GM04503 (cell line): ENCODE results near the gene CGB8.
"Not testable (repeated sequence)": the region's sequence is repeated elsewhere in the genome, so short reads cannot be mapped to it uniquely, and the experiment has no call there.

ENCODE experiments used
- DNase-seq: peaks from one replicate; pipeline ENCODE4 v3.0.0-alpha.2; 2012; ENCODE audit warnings: low read depth

The CGB8 gene

DNA sequence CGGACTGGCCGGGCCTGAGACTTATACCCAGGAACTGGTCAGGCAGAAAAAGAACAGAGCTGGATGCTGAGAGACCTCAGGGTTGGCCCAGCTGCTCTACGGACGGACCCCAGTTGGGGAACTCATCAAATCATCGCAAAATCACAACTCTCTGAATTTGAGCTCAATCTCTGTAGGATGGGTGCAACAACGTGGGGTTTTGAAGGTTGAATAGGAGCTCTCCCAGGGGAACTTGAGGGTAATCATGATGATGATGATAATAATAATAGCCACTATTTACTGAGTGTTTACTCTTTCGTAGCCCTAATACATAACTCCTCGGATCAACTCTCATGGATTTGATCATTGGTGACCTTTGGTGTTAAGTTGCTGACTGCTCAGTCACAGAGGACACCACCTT, 18.6 kb downstream of the CGB8 start:
- DNase-seq = not testable (repeated sequence)

- not testable (repeated sequence) for DNase-seq
Observed at GRCh38 chr19:49029749-49030148, 19.2 kb downstream of the CGB8 start.

GRCh38 chr19:49028686-49029085, 20.2 kb downstream of the CGB8 start:
- not testable (repeated sequence) for DNase-seq

DNA sequence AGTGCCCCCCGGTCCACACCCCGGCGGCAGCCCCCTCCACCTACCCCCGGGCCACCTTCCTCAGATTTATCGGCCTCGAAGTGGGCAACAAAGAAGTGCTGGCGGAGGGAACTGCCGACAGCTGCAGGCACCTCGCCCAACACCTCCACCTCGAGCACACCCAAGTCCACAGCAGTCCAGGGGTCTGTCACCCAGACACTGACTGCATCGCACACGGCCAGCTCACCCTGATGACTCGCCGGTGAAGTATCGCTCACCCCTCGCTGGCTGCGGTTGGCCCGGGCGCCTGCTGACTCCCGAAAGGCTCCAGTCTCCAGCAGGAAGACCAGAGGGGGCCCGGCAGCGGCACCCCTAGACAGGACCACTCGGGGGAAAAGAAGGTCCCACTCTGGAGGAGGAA, 23.3 kb downstream of the CGB8 start:
- DNase-seq = not testable (repeated sequence)

- not testable (repeated sequence) for DNase-seq
Observed at GRCh38 chr19:49025088-49025487, 23.8 kb downstream of the CGB8 start.

- DNase-seq = not testable (repeated sequence)
Observed at GRCh38 chr19:49024233-49024632, 24.7 kb downstream of the CGB8 start, which contains the start of gene CGB3. Gene CGB3, minus strand, starts transcription at chr19:49024333. Its CDS starts 362 bp downstream, at chr19:49023971.

- no peak for DNase-seq
Observed at GRCh38 chr19:49022116-49022515, 26.8 kb downstream of the CGB8 start.

GRCh38 chr19:49020931-49021895, 27.7 kb downstream of the CGB8 start:
- DNase-seq = no peak

DNA sequence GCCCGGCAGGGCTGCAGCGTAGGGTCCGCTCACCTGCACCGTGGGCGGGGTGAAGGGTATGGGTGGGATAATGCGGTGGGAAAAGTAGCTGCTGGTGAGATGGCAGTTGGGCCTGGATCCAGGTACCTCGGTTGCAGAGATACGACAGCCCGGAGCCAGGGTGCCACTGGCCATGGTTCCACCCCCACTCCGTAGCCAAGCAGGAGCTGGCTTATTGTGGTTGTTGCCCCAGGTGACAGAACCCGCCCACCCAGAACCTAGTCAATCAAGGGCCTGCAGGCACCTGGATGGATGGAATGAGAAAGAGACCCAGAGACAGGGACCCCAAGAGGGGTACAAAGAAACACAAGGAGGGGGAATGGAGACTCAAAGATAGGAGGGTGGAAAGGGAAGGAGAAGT, 28.6 kb downstream of the CGB8 start:
- DNase-seq = no peak

DNA sequence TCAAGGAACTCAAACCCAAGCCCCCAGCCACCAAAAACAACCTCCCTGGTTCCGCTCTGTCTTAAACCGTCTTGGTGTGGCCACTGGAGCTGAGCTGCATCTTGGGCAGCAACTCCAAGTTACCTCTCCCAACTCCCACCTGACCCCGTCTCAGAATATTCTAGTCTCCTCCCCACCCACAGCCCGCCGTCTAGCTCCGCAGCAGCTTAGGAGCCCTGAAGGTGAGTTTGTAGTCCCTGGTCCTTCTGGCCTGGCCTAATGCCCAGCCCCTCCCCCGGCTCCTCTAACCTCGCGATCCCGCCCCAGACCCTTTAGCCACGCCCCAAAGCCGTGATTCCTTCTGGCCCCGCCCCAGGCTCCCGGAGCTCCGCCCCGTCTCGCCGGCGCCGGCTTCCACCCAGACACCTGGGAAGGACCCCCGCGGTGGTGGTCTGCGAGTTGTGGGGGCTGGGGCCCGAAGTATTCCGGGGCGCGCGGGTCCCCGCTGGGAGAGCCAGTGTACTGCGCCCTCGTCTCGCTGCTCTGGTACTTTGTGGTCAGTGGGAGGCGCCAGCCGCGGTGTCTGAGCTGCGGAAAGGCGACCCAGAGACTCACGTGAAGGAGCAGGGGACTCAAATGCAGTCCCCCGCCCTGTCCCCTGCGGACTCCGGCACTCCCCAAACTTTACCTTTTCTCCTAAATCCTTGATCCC, 29.5 kb downstream of the CGB8 start:
- no peak for DNase-seq

- DNase-seq = not testable (repeated sequence)
Observed at GRCh38 chr19:49018388-49019241, 30.3 kb downstream of the CGB8 start.

GRCh38 chr19:49017666-49018351, 31.1 kb downstream of the CGB8 start:
- no peak for DNase-seq

DNA sequence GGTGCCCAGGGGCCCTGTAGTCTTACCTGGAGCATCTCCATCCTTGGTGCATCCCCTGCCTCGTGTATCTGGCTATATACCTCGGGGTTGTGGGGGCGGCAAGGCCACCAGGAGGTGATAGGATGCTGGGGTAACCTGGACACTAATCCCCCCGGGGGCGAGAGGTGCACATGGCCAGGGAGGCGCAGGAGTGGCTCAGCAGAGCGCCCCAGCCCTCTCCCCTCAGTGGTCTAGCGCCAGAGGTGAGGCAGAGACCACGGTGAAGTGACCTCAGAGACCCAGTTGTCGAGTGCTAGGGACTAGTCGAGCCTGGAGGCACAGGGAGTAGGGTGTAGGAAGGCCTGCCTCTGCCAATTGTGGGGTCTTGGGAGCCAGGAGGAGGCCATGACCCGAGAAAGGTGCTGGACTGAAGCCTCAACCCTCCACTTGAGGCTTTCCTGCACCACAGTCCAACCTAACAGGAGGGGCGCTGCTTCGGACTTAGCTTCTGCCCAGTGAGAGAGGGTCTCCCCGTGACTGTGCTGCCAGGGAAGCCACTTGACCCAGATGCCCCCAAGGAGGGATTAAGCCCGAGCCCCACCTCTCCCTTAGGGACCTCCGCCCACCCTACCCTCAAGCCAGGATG, 31.8 kb downstream of the CGB8 start, which contains the start of gene LHB:
Gene LHB, minus strand, starts transcription at position 51 of the 625 bp plus-strand sequence. Its CDS starts 10 bp downstream, at position 41.
- no peak for DNase-seq

DNA sequence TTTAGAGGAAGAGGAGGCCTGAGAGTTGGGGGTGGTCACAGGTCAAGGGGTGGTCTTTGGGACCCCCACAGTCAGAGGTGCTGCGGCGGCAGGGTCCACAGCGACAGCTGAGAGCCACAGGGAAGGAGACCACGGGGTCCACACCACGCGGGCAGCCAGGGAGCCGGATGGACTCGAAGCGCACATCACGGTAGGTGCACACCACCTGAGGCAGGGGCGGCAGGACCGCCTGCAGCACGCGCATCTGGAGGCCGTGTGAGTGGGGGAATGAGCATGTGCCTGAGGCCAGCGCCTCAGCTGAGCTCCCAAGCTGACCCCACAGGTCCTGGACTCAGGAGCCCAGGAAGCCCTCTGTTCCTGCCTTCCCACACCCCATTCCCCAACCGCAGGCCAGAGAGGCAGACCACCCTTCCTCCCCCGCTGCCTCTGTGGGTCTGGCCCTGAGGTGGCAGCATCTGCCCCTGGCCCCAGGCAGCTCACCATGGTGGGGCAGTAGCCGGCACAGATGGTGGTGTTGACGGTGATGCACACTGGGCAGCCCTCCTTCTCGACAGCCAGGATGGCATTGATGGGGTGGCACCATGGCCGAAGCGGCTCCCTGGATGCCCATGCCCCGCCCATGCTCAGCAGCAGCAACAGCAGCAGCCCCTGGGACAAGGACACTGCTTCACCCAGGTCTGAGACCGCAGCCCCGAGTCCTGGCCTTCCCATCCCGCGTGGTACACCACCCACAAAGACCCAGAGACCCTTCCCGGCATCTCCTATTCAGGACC, 32.7 kb downstream of the CGB8 start:
- no peak for DNase-seq

DNA sequence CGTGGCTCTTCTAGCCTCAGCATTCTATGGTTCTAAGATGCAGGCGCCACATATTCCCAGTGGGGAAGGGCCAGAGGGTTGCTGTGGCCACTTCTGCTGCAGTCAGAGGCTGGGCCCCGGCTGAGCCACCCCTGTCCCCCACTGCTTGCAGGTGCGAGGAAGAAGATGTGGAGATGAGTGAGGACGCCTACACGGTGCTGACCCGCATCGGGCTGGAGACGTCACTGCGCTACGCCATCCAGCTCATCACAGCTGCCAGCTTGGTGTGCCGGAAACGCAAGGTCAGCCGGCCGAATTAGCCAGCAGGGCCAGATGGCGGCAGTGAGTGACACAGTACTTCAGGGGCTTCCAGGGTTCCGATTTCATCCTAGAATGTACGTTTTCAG, 34.0 kb downstream of the CGB8 start:
- DNase-seq = no peak

GRCh38 chr19:49014123-49014869, 34.6 kb downstream of the CGB8 start:
- DNase-seq = no peak

GRCh38 chr19:49011194-49011593, 37.7 kb downstream of the CGB8 start:
- no peak for DNase-seq

GRCh38 chr19:49010453-49010852, 38.5 kb downstream of the CGB8 start:
- no peak for DNase-seq

GRCh38 chr19:49009828-49010227, 39.1 kb downstream of the CGB8 start:
- DNase-seq = no peak
